Chondrocyte (in vitro differentiated cells): Measurements from ENCODE around the gene PGLYRP2. TPM values are rescaled to one million over a fixed set of nuclear protein-coding genes. Genes with fewer than 3 reads are reported as not detected.
"Not testable (repeated sequence)": the region's sequence is repeated elsewhere in the genome, so short reads cannot be mapped to it uniquely, and the experiment has no call there.

Experiments
- DNase-seq: peaks from one replicate; pipeline ENCODE4 v3.0.0; 2021; ENCODE audit warnings: mixed read lengths, low spot score
- H3K27ac Mint-ChIP-seq: one replicate; pipeline ENCODE4 v1.8.0; 2021; ENCODE audit warnings: mild to moderate bottlenecking, moderate library complexity, mixed read lengths; ENCODE audit not compliant: unreplicated experiment
- H3K27me3 Mint-ChIP-seq: 2 replicates; pipeline ENCODE4 v1.8.0; 2021; ENCODE audit warnings: low read depth, mixed read lengths
- H3K36me3 Mint-ChIP-seq: 2 replicates; pipeline ENCODE4 v1.8.0; 2021; ENCODE audit warnings: low read depth, mixed read lengths
- H3K4me1 Mint-ChIP-seq: 2 replicates; pipeline ENCODE4 v1.8.0; 2021; ENCODE audit warnings: low read depth, mild to moderate bottlenecking, mixed read lengths
- H3K4me3 Mint-ChIP-seq: one replicate; pipeline ENCODE4 v1.8.0; 2021; ENCODE audit warnings: mild to moderate bottlenecking, moderate library complexity, mixed read lengths; ENCODE audit not compliant: unreplicated experiment
- H3K9me3 Mint-ChIP-seq: 2 replicates; pipeline ENCODE4 v1.8.0; 2021; ENCODE audit warnings: low read depth, mixed read lengths
- total RNA-seq: library from RNA; stranded (reverse); gene quantifications from 3 replicates; pipeline ENCODE4 v1.2.1, GENCODE V29; 2021
- TF ChIP-seq, protein P1 (sequence below): fragments of 200-600 bp; sonication (generic); IDR thresholded peaks from 2 replicates; pipeline ENCODE4 v1.5.0; 2021; ENCODE audit warnings: antibody characterized with exemption, mild to moderate bottlenecking, moderate library complexity

The PGLYRP2 gene
- total RNA-seq, 1 donor from 2014 or later = not detected

DNA sequence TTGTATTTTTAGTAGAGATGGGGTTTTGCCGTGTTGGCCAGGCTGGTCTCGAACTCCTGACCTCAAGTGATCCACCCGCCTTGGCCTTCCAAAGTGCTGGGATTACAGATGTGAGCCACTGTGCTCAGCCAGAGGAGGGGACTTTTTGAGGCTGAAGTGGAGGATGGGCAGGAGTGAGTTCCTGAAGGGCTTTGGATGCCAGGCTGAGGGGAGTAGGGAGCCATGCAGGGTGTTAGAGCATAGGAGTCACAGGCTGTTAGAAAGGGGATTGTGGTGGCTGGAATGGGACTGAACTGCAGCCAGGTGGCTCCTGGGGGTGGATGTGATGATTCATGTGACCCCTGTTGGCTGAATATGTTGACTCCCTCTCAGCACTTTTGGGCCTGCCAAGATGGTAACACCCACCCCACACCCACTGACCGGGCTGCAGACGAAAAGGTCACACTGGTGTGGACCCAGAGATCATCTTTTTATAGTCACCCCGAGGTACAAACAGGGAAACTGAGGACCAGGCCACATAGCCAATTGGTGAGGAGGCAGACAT lies 40.2 kb upstream of the PGLYRP2 start:
- peaks cover 8% of the 10 kb centered on the region for H3K9me3 Mint-ChIP-seq
- no peak overlapping the region for H3K4me3 Mint-ChIP-seq
- DNase-seq = no peak
- peaks cover 20% of the 10 kb centered on the region for H3K27me3 Mint-ChIP-seq
- peaks cover under 1% of the 10 kb centered on the region for H3K36me3 Mint-ChIP-seq
- TF ChIP-seq, protein P1, sequence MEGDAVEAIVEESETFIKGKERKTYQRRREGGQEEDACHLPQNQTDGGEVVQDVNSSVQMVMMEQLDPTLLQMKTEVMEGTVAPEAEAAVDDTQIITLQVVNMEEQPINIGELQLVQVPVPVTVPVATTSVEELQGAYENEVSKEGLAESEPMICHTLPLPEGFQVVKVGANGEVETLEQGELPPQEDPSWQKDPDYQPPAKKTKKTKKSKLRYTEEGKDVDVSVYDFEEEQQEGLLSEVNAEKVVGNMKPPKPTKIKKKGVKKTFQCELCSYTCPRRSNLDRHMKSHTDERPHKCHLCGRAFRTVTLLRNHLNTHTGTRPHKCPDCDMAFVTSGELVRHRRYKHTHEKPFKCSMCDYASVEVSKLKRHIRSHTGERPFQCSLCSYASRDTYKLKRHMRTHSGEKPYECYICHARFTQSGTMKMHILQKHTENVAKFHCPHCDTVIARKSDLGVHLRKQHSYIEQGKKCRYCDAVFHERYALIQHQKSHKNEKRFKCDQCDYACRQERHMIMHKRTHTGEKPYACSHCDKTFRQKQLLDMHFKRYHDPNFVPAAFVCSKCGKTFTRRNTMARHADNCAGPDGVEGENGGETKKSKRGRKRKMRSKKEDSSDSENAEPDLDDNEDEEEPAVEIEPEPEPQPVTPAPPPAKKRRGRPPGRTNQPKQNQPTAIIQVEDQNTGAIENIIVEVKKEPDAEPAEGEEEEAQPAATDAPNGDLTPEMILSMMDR = no peak
- H3K27ac Mint-ChIP-seq = no peak overlapping the region
- no peaks in the 10 kb centered on the region for H3K4me1 Mint-ChIP-seq

DNA sequence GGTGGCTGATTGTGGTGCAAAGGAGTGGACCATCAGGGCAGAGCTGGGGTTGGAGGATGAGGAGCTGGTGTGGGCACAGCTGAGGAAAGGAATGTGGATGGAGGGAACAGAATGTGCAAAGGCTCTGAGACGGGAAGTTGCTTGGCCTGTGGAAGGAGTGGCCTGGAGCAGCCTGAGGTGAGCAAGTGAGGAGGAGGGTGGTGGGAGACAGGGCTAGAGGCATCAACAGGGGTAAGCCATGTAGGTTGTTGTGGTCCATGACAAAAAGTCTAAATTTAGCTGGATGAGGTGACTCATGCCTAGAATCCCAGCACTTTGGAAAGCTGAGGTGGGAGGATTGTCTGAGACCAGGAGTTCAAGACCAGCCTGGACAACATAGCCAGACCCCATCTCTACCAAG lies 38.5 kb upstream of the PGLYRP2 start:
- TF ChIP-seq, protein P1 = no peak
- peaks cover 8% of the 10 kb centered on the region for H3K27me3 Mint-ChIP-seq
- no peak overlapping the region for H3K27ac Mint-ChIP-seq
- H3K4me1 Mint-ChIP-seq = no peaks in the 10 kb centered on the region
- H3K4me3 Mint-ChIP-seq = no peak overlapping the region
- peaks cover 1% of the 10 kb centered on the region for H3K36me3 Mint-ChIP-seq
- H3K9me3 Mint-ChIP-seq = peaks cover 8% of the 10 kb centered on the region
- no peak for DNase-seq

DNA sequence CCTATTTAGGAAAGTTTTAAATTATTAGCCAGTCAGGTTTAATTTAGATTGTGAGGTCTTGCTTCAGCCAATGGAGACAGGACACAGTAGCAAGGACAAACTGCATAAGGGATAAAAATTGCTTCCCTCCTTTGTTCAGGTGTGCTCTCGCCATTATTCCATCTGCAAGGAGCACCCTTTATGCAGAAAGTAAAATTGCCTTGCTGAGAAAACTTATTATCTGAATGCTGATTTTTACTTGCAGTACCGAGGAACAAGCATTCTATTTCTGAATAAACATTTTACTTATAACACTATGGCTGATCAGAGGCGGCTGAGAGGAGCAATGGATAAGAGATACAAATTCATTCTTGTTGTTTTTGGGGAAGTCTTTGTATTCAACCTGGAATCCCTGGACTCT lies 37.1 kb upstream of the PGLYRP2 start:
- H3K4me1 Mint-ChIP-seq = no peaks in the 10 kb centered on the region
- peaks cover 8% of the 10 kb centered on the region for H3K9me3 Mint-ChIP-seq
- no peak overlapping the region for H3K4me3 Mint-ChIP-seq
- DNase-seq = no peak
- peaks cover 8% of the 10 kb centered on the region for H3K27me3 Mint-ChIP-seq
- TF ChIP-seq, protein P1 = no peak
- H3K27ac Mint-ChIP-seq = no peak overlapping the region
- H3K36me3 Mint-ChIP-seq = peaks cover 1% of the 10 kb centered on the region

DNA sequence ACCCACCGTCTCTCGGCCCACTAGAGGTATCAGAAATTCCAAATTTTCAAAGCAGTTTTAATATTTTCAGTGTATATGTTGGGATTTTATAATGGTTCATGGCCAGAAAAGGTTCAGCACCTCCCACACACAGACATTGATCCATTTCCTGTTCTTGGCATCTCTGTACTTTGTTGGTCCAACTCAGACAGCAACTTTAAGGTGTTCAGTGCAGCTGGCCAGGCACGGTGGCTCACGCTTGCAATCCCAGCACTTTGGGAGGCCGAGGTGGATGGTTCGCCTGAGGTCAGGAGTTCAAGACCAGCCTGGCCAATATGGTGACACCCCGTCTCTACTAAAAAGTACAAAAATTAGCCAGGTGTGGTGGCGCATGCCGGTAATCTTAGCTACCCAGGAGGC lies 35.9 kb upstream of the PGLYRP2 start:
- H3K4me3 Mint-ChIP-seq, H3K27ac Mint-ChIP-seq, H3K4me1 Mint-ChIP-seq, H3K9me3 Mint-ChIP-seq, H3K27me3 Mint-ChIP-seq, H3K36me3 Mint-ChIP-seq: not testable (repeated sequence)
- DNase-seq = peak; percentile 50

GRCh38 chr19:15511671-15512424 lies 32.5 kb upstream of the PGLYRP2 start:
- Mint-ChIP-seq H3K9me3 (peaks cover 5% of the 10 kb centered on the region), H3K36me3 (peaks cover 1% of the 10 kb centered on the region), H3K27me3 (peaks cover 11% of the 10 kb centered on the region), H3K4me3 (no peak overlapping the region), H3K27ac (no peak overlapping the region), H3K4me1 (no peaks in the 10 kb centered on the region)
- no peak for DNase-seq
- TF ChIP-seq, protein P1 = no peak
